Thyroid gland (tissue), 4 donors: Measurements from ENCODE around the gene ACY1. TPM values are rescaled to one million over a fixed set of nuclear protein-coding genes. Genes with fewer than 3 reads are reported as not detected.

Experiments used
- DNase-seq, 2 donors: peaks; one replicate each; pipeline ENCODE4 v3.0.0-alpha.2; 2019
- H3K27ac ChIP-seq, 3 donors: fragments of 200-600 bp; sonication (generic); 1 replicate in 2 of 3; 2 replicates in 1 of 3; pipeline ENCODE4 v1.5.1; 2016 to 2019; ENCODE audit warnings: mild to moderate bottlenecking in 1 of 3, moderate library complexity in 1 of 3
- H3K27me3 ChIP-seq: fragments of 200-600 bp; sonication (generic); one replicate; pipeline ENCODE4 v1.5.1; 2019
- H3K36me3 ChIP-seq, 2 donors: fragments of 200-600 bp; sonication (generic); one replicate each; pipeline ENCODE4 v1.5.1; 2016 to 2019
- H3K4me1 ChIP-seq, 2 donors: fragments of 200-600 bp; sonication (generic); one replicate each; pipeline ENCODE4 v1.5.1; 2017 to 2019
- H3K4me3 ChIP-seq, 3 donors: fragments of 200-600 bp; sonication (generic); replicated peaks in 1 of 3; 1 replicate in 2 of 3; 2 replicates in 1 of 3; pipeline ENCODE4 v1.5.1; 2016; ENCODE audit warnings: mild to moderate bottlenecking in 1 of 3
- H3K9me3 ChIP-seq: fragments of 200-600 bp; sonication (generic); one replicate; pipeline ENCODE4 v1.5.1; 2017
- CTCF ChIP-seq, 6 experiments: fragments of 200-600 bp in 3 of 6; fragments of 450-650 bp in 3 of 6; sonication (generic) in 3 of 6; IDR thresholded peaks; one replicate each; pipeline ENCODE4 v1.5.1; 2016 to 2019; ENCODE audit warnings: antibody characterized with exemption in 6 of 6, mild to moderate bottlenecking in 2 of 6, inconsistent platforms in 1 of 6, moderate library complexity in 1 of 6
- POLR2A ChIP-seq, 2 donors: fragments of 450-650 bp; IDR thresholded peaks; one replicate each; pipeline ENCODE4 v1.6.1; 2017; ENCODE audit warnings: antibody characterized with exemption in 2 of 2, mild to moderate bottlenecking in 2 of 2, moderate library complexity in 1 of 2
- WGBS, 2 donors: methylation state at CpG; one replicate each; pipeline ENCODE4 v1.1.5; 2017; 5-methylcytosine and 5-hydroxymethylcytosine counted together
- intact Hi-C: fragments of 100-400 bp; cut with DNase I; formaldehyde crosslinking; loops from one replicate; pipeline ENCODE4 v1.15.1; 2023
- total RNA-seq, 4 donors: library from RNA; depleted of rRNA; stranded (reverse); fragments of >200 nt; gene quantifications; one replicate each; pipeline ENCODE4 v1.2.3, GENCODE V29; 2016

ACY1 gene
- total RNA-seq, 4 donors from 2014 or later, result 34.9 to 98.8 (median 77.6) TPM

DNA sequence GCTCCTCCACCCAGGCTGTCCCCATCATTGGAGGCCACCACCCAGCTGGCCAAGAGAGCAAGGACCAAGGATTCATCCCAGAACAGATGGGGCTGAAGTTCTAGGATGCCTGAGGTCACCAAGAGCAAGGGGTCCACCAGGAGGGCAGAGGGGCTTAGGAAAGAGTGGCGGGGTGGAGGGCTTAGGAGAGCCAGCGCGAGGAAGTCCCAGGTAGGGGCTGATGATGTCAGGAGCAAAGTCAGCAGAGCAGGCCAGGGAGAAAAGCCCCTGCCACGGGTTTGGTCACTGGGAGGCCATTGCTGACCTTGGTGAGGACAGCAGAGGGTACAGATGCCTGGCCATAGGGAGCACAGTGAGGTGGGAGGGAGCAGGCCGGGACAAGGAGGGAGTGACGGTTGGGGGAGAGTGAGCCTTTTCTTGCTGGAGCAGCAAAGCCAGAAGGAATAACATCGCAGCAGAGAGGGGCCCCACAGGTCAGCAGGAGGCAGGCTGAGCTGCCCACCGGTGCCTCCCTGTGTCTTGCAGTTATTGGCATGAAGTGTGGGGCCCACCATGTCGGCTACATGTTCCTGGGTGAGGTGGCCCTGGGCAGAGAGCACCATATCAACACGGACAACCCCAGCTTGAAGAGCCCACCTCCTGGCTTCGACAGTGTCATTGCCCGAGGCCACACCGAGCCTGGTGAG lies 36.0 kb upstream of the ACY1 start:
- intact Hi-C loops, result no loop called here
- Histone ChIP-seq H3K9me3 (no peaks in the 10 kb centered on the region), H3K4me3 (no peak overlapping the region), H3K4me1 (peaks cover 12% of the 10 kb centered on the region in 2 donors), H3K27ac (no peak overlapping the region), H3K36me3 (no peaks in the 10 kb centered on the region), H3K27me3 (no peaks in the 10 kb centered on the region)
- DNase-seq, result no peak
- 81 to 83% methylated on average over 12 to 13 of the region's 13 CpGs for WGBS, 2 donors
- no peak for TF ChIP-seq CTCF (IDR thresholded peaks at IDR 0.05)
- no peak for TF ChIP-seq POLR2A (IDR thresholded peaks at IDR 0.05)

- H3K27me3 ChIP-seq, result no peaks in the 10 kb centered on the region
- no peak overlapping the region for H3K27ac ChIP-seq
- H3K36me3 ChIP-seq, result no peaks in the 10 kb centered on the region
- H3K4me1 ChIP-seq, result peaks cover 4 to 5% of the 10 kb centered on the region in 2 donors
- no peaks in the 10 kb centered on the region for H3K9me3 ChIP-seq
- intact Hi-C loops, result no loop called here
- TF ChIP-seq POLR2A (IDR thresholded peaks at IDR 0.05), result no peak
- TF ChIP-seq CTCF (IDR thresholded peaks at IDR 0.05), result no peak
- no peak overlapping the region for H3K4me3 ChIP-seq
- DNase-seq, result no peak
- 93 to 94% methylated on average over 9 to 10 of the region's 10 CpGs for WGBS, 2 donors
Observed at GRCh38 chr3:51948016-51948580, 35.2 kb upstream of the ACY1 start.

- 96 to 100% methylated on average over 5 of the region's 5 CpGs for WGBS, 2 donors
- H3K36me3 ChIP-seq, result no peaks in the 10 kb centered on the region
- intact Hi-C loops, result no loop called here
Observed at GRCh38 chr3:51949121-51949520, 34.2 kb upstream of the ACY1 start.

DNA sequence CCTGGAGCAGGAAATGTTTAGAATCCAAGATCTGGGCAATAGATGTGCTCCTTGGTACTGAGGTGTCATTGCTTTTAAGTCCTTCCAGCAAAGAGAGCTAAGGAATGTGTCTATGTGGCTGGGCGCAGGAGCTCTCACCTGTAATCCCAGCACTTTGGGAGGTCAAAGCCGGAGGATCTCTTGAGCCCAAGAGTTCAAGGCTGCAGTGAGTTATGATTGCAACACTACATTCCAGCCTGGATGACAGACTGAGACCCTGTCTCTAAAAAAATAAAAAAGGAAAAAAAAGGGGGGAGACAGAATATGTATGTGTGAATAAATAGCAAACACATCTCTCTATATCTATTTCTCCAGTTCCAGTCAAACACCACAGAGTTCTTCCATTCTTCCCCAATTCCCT lies 32.4 kb upstream of the ACY1 start:
- H3K36me3 ChIP-seq, result no peaks in the 10 kb centered on the region
- no peaks in the 10 kb centered on the region for H3K27me3 ChIP-seq
- H3K4me1 ChIP-seq, result peaks cover 0 to 9% of the 10 kb centered on the region in 2 donors
- intact Hi-C loops, result no loop called here
- H3K27ac ChIP-seq, result no peak overlapping the region
- WGBS, 2 donors, result 70 to 86% methylated on average over 2 of the region's 2 CpGs
- TF ChIP-seq POLR2A (IDR thresholded peaks at IDR 0.05) (no peak), CTCF (IDR thresholded peaks at IDR 0.05) (no peak)
- DNase-seq, result no peak
- no peak overlapping the region for H3K4me3 ChIP-seq
- no peaks in the 10 kb centered on the region for H3K9me3 ChIP-seq

More at GRCh38 chr3:51949121-51949520, 34.2 kb upstream of the ACY1 start:
- Histone ChIP-seq H3K4me1 (no peaks in the 10 kb centered on the region), H3K9me3 (no peaks in the 10 kb centered on the region), H3K27me3 (no peaks in the 10 kb centered on the region), H3K27ac (no peak overlapping the region), H3K4me3 (no peak overlapping the region)
- DNase-seq, result no peak
- no peak for TF ChIP-seq POLR2A (IDR thresholded peaks at IDR 0.05)
- no peak for TF ChIP-seq CTCF (IDR thresholded peaks at IDR 0.05)

DNA sequence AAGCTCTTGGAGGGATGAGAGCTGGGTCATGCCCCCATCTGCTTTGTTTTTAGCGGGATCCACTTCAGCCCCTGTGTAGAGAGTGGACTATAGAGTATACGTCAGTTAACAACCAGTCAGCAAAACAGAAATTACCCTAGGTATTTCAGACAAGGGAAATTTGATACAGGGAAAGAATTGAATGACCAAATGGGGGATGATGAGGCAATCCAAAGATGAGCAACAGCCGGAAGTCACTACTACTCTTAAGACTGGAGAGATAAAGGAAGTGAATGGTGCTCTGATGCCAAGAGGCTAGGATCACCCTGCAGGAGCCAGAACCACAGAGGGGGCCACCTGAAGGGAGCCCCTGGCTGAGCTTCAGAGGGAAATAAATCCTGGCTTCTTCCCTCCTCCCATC lies 29.9 kb upstream of the ACY1 start:
- H3K36me3 ChIP-seq, result no peaks in the 10 kb centered on the region
- intact Hi-C loops, result no loop called here
- H3K4me1 ChIP-seq, result peaks cover 5 to 19% of the 10 kb centered on the region in 2 donors
- H3K27me3 ChIP-seq, result no peaks in the 10 kb centered on the region
- no peak for DNase-seq
- no peak for TF ChIP-seq CTCF (IDR thresholded peaks at IDR 0.05)
- no peak for TF ChIP-seq POLR2A (IDR thresholded peaks at IDR 0.05)
- no peaks in the 10 kb centered on the region for H3K9me3 ChIP-seq
- no peak overlapping the region for H3K4me3 ChIP-seq
- H3K27ac ChIP-seq, result no peak overlapping the region
- 72 to 78% methylated on average over 3 of the region's 3 CpGs for WGBS, 2 donors
